Right ventricle myocardium inferior (tissue), 1 donor: Measurements from ENCODE around the gene SDSL. TPM values are rescaled to one million over a fixed set of nuclear protein-coding genes. Genes with fewer than 3 reads are reported as not detected.
A peak's percentile ranks its signal among the peaks of the same experiment; 100 is the strongest.

Source experiments
- ATAC-seq: fragments of 200-7000 bp; cut with Tn5 transposase; one replicate; pipeline ENCODE4 v1.9.1; 2020; ENCODE audit warnings: mild to moderate bottlenecking, moderate library complexity
- DNase-seq: peaks from one replicate; pipeline ENCODE4 v3.0.0; 2021; ENCODE audit errors: missing footprints
- intact Hi-C: fragments of 100-400 bp; cut with DNase I; formaldehyde crosslinking; loops from one replicate; pipeline ENCODE4 v1.11.0; 2022
- total RNA-seq: library from RNA; stranded (reverse); fragmentation: NEBNext Ultra II Directional; extraction: Animal tissue kit (Norgen Biotek cat#: 25700); gene quantifications from one replicate; pipeline ENCODE4 v1.2.1, GENCODE V29; 2021
- donor health status: DM: no; HTN: yes; CAD: no; lungs with severe emphysema.

Gene SDSL
- total RNA-seq, 1 donor from 2014 or later = 8.5 TPM

- ATAC-seq = no peak
- DNase-seq = no peak
- intact Hi-C loops = no loop called here
These were observed 7.6 kb upstream of the SDSL start for GRCh38 chr12:113414519-113415038.

GRCh38 chr12:113416091-113416754 is 6.0 kb upstream of the SDSL start:
- DNase-seq = no peak
- intact Hi-C loops = no loop called here
- ATAC-seq = peak; percentile 8

GRCh38 chr12:113418213-113418879 is 3.8 kb upstream of the SDSL start:
- DNase-seq (no peak), ATAC-seq (no peak)
- intact Hi-C loops = no loop called here

GRCh38 chr12:113420996-113421595 is 1.1 kb upstream of the SDSL start:
- intact Hi-C loops = no loop called here
- ATAC-seq (no peak), DNase-seq (no peak)

- DNase-seq (peak; percentile 13), ATAC-seq (no peak)
- intact Hi-C loops = no loop called here
These were observed 898 bp downstream of the SDSL start for GRCh38 chr12:113422886-113423669.

GRCh38 chr12:113424456-113424855 is 2.3 kb downstream of the SDSL start:
- DNase-seq (no peak), ATAC-seq (no peak)
- intact Hi-C loops = loop anchor here (2.0 kb wide), 1 partner anchor 112 kb away; no protein-coding TSS in a partner anchor

- no peak for ATAC-seq
- intact Hi-C loops = loop anchor here (2.0 kb wide), 1 partner anchor 112 kb away; no protein-coding TSS in a partner anchor
- DNase-seq = peak; percentile 71
These were observed 3.0 kb downstream of the SDSL start for GRCh38 chr12:113424915-113425823.

- DNase-seq (no peak), ATAC-seq (no peak)
- intact Hi-C loops = loop anchor here (2.0 kb wide), 1 partner anchor 113 kb away; no protein-coding TSS in a partner anchor
These were observed 3.8 kb downstream of the SDSL start for GRCh38 chr12:113425960-113426453.

- DNase-seq = no peak
- ATAC-seq = no peak
- intact Hi-C loops = no loop called here
These were observed 5.7 kb downstream of the SDSL start for GRCh38 chr12:113427882-113428281.

GRCh38 chr12:113428482-113428881 is 6.3 kb downstream of the SDSL start:
- no peak for ATAC-seq
- intact Hi-C loops = no loop called here
- no peak for DNase-seq

GRCh38 chr12:113432986-113433385 is 10.8 kb downstream of the SDSL start:
- intact Hi-C loops = no loop called here
- ATAC-seq (no peak), DNase-seq (no peak)

- no peak for ATAC-seq
- no peak for DNase-seq
- intact Hi-C loops = no loop called here
These were observed 13.2 kb downstream of the SDSL start for GRCh38 chr12:113435367-113435766.

GRCh38 chr12:113436586-113436985 is 14.4 kb downstream of the SDSL start:
- ATAC-seq (no peak), DNase-seq (no peak)
- intact Hi-C loops = no loop called here

GRCh38 chr12:113436993-113437728 is 15.0 kb downstream of the SDSL start:
- intact Hi-C loops = no loop called here
- DNase-seq (no peak), ATAC-seq (no peak)

- ATAC-seq (no peak), DNase-seq (no peak)
- intact Hi-C loops = no loop called here
These were observed 15.5 kb downstream of the SDSL start for GRCh38 chr12:113437729-113438100.

- DNase-seq = no peak
- intact Hi-C loops = no loop called here
- ATAC-seq = no peak
These were observed 16.5 kb downstream of the SDSL start for GRCh38 chr12:113438523-113439300.

GRCh38 chr12:113439301-113439597 is 17.1 kb downstream of the SDSL start:
- intact Hi-C loops = no loop called here
- DNase-seq = no peak
- no peak for ATAC-seq
